ENCODE data around the gene ARHGEF38. TPM values are rescaled to one million over a fixed set of nuclear protein-coding genes. Genes with fewer than 3 reads are reported as not detected.

ARHGEF38 gene, protein sequence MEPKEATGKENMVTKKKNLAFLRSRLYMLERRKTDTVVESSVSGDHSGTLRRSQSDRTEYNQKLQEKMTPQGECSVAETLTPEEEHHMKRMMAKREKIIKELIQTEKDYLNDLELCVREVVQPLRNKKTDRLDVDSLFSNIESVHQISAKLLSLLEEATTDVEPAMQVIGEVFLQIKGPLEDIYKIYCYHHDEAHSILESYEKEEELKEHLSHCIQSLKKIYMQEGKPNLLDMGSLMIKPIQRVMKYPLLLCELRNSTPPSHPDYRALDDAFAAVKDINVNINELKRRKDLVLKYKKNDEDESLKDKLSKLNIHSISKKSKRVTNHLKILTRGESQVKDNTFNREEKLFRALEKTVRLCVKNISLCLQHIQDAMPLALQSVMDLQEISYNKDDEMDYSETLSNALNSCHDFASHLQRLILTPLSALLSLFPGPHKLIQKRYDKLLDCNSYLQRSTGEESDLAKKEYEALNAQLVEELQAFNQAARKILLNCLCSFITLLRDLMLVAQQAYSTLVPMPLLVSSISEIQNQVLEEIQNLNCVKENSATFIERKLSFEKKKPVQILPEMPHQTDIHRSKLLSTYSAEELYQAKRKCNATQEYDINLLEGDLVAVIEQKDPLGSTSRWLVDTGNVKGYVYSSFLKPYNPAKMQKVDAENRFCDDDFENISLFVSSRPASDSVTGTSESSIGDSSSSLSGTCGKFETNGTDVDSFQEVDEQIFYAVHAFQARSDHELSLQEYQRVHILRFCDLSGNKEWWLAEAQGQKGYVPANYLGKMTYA
- not detected in 2 replicates for total RNA-seq

DNA sequence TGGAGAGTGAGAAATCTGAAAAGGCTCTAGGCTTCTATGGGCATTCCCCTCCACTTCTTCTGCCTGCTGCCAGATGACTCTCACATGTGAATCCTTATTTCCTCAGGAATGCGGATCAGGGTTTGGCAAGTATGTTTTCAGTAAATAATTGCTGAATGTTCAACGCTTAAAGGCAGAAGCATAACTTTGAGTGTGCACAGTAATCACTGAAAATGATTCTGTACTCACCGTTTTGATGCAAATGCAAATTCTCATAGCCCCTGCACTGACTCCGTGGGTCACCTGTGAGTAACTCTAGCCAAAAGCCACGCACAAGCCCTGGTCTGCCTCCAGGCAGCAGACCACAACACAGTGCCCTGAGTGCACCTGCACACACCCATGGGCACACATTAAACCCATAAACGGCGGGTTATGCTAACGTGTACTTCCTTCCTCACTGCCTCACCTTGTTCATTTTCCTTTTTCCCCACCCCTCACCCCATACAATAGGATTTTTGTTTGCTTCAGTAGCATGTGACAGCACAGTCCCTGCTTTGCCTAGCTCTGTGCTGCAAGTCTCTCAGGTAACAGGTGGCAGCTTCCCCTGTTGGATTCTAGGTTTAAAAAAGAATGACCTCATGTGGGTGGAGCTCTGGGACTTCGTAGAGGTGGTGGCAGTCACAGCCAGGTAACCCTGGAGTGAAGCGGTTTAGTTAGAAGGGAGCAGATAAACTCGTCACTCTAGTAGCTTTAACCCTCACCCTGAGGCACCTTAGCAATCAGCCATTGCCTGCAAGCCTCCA, at the start of gene ARHGEF38:
ARHGEF38 (plus strand) TSS at position 656 of the 782 bp plus-strand sequence. CDS start 146 bp downstream, outside the sequence.

DNA sequence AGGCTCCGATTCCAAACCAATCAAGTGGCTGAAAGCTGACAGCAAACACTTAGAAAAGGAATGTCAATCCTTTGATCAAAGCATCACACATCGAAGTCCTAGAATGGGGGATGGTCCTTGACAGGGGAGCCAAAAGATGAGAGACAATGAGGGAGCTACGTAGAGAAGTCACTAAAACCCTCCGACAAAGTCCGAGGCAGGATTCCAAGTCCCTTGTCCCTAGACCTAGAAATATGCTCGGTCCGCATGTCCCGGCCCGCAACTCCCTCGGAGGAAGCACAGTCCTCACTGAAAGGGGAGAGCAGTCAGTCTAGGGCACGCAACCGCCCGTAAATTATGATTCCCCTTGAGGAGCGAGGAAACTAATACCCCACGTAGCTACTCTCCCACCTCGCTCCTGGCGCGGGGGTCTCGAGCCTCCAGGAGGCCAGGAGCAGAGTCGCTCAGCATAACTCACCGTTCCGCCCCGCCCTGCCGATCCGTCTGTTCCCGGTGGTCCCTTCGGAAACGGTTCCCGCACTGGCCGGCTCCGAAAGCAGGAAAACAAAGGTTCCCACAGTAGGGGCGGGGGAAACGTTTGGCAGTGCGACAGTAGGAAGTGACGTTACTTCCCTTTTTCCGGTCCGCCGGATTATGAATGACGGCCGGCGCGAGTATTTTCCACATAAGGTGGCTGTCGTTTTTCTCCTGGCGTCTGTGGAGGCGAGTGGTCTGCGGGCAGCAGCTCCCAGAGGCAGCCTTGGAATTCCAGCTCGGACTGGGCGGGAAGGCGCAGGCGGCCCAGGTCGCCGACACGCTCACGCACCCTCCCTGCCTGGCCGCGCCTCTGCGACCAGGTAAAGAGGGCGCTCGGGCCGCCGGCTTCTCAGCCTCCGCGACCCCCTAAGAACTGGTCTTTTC, 156.0 kb downstream of the ARHGEF38 start, which contains the start of the genes GSTCD and INTS12:
GSTCD (plus strand) TSS at position 604 of the 900 bp plus-strand sequence. CDS start 8,830 bp downstream, outside the sequence.
INTS12 (minus strand) TSS at position 509 of the 900 bp plus-strand sequence. CDS start 8,684 bp downstream, outside the sequence.

Other genes with a start within 250 kb of the ARHGEF38 start
- gene PPA2, start 78.6 kb upstream of the ARHGEF38 start, total RNA-seq = 68.2 and 69.0 TPM in 2 replicates
- gene INTS12, start 156.1 kb downstream of the ARHGEF38 start, total RNA-seq = 13.9 and 20.3 TPM in 2 replicates
- gene GSTCD, start 156.2 kb downstream of the ARHGEF38 start, total RNA-seq = 9.6 and 17.7 TPM in 2 replicates

Measured in cardiac atrium fibroblast (primary cell).